HG03045 (cell line): ENCODE measurements around the gene PARP1.
"Not testable (repeated sequence)": the region's sequence is repeated elsewhere in the genome, so short reads cannot be mapped to it uniquely, and the experiment has no call there.

Experiments used
- ATAC-seq: cut with Tn5 transposase; IDR thresholded peaks from one replicate; pipeline ENCODE4 v1.9.1; 2021; ENCODE audit warnings: mild to moderate bottlenecking, moderate library complexity; ENCODE audit not compliant: unreplicated experiment

PARP1 gene

GRCh38 chr1:226357416-226357815, 50.5 kb downstream of the PARP1 start:
- no peak for ATAC-seq

- no peak for ATAC-seq
These were observed 52.0 kb downstream of the PARP1 start for GRCh38 chr1:226355669-226356551.

GRCh38 chr1:226355016-226355415, 52.9 kb downstream of the PARP1 start:
- no peak for ATAC-seq

- ATAC-seq: no peak
These were observed 54.0 kb downstream of the PARP1 start for GRCh38 chr1:226353698-226354525.

GRCh38 chr1:226351709-226352108, 56.2 kb downstream of the PARP1 start:
- ATAC-seq: no peak

- ATAC-seq: no peak
These were observed 57.4 kb downstream of the PARP1 start for GRCh38 chr1:226350519-226350865.

GRCh38 chr1:226349801-226350518, 57.9 kb downstream of the PARP1 start:
- no peak for ATAC-seq

- no peak for ATAC-seq
These were observed 58.8 kb downstream of the PARP1 start for GRCh38 chr1:226349081-226349480.

GRCh38 chr1:226344441-226345259, 63.2 kb downstream of the PARP1 start:
- ATAC-seq: no peak

GRCh38 chr1:226342656-226343055, 65.2 kb downstream of the PARP1 start:
- ATAC-seq: no peak

GRCh38 chr1:226340111-226340510, 67.8 kb downstream of the PARP1 start:
- not testable (repeated sequence) for ATAC-seq

- ATAC-seq: no peak
These were observed 70.5 kb downstream of the PARP1 start for GRCh38 chr1:226337276-226337875.

- no peak for ATAC-seq
These were observed 72.2 kb downstream of the PARP1 start for GRCh38 chr1:226335661-226336060.

- no peak for ATAC-seq
These were observed 74.9 kb downstream of the PARP1 start for GRCh38 chr1:226332947-226333346.

GRCh38 chr1:226329237-226329636, 78.7 kb downstream of the PARP1 start:
- ATAC-seq: no peak

- ATAC-seq: no peak
These were observed 80.1 kb downstream of the PARP1 start for GRCh38 chr1:226327761-226328162.

- ATAC-seq: no peak
These were observed 82.7 kb downstream of the PARP1 start for GRCh38 chr1:226325178-226325577.

GRCh38 chr1:226324479-226324878, 83.4 kb downstream of the PARP1 start:
- no peak for ATAC-seq

GRCh38 chr1:226322986-226323385, 84.9 kb downstream of the PARP1 start:
- no peak for ATAC-seq

GRCh38 chr1:226320930-226321329, 87.0 kb downstream of the PARP1 start:
- ATAC-seq: no peak
